DND-41 (cell line): ENCODE measurements around the gene TP53I11.

Experiments used
- ATAC-seq: fragments of 200-7000 bp; cut with Tn5 transposase; 3 replicates; pipeline ENCODE4 v1.9.1; 2021; ENCODE audit warnings: low read depth; ENCODE audit not compliant: insufficient read depth
- DNase-seq: peaks from one replicate; pipeline ENCODE4 v3.0.0-alpha.2; 2020
- H2AFZ ChIP-seq: 2 replicates; pipeline ENCODE4 v1.6.0; 2012; ENCODE audit warnings: low read depth, low read length
- H3K27ac ChIP-seq: 2 replicates; pipeline ENCODE4 v1.5.1; 2012; ENCODE audit warnings: low read length, inconsistent platforms
- H3K27me3 ChIP-seq: fragments of 200-600 bp; sonication (generic); 2 replicates; pipeline ENCODE4 v1.6.0; 2012; ENCODE audit warnings: low read length, mild to moderate bottlenecking, inconsistent platforms; ENCODE audit not compliant: insufficient read depth, poor library complexity
- H3K36me3 ChIP-seq: 2 replicates; pipeline ENCODE4 v1.5.1; 2012; ENCODE audit warnings: low read length, inconsistent platforms; ENCODE audit not compliant: insufficient read depth
- H3K4me1 ChIP-seq: 2 replicates; pipeline ENCODE4 v1.5.1; 2012; ENCODE audit warnings: mild to moderate bottlenecking, low read length; ENCODE audit not compliant: insufficient read depth
- H3K4me2 ChIP-seq: 2 replicates; pipeline ENCODE4 v1.6.0; 2012; ENCODE audit warnings: mild to moderate bottlenecking, moderate library complexity, low read length, inconsistent platforms; ENCODE audit not compliant: insufficient read depth
- H3K4me3 ChIP-seq, 2 experiments: fragments of 200-600 bp in 1 of 2; shearing (Covaris generic) in 1 of 2; 2 replicates each; pipeline ENCODE4 v1.5.1; 2012 to 2016; ENCODE audit warnings: inconsistent platforms in 2 of 2, low read length in 2 of 2, mild to moderate bottlenecking in 2 of 2, low read depth in 1 of 2, moderate library complexity in 1 of 2
- H3K79me2 ChIP-seq: 2 replicates; pipeline ENCODE4 v1.6.0; 2012; ENCODE audit warnings: low read length, inconsistent platforms; ENCODE audit not compliant: insufficient read depth
- H3K9ac ChIP-seq: 2 replicates; pipeline ENCODE4 v1.6.0; 2012; ENCODE audit warnings: low read depth, mild to moderate bottlenecking, inconsistent platforms, low read length, moderate library complexity
- H3K9me3 ChIP-seq: 2 replicates; pipeline ENCODE4 v1.5.1; 2012; ENCODE audit warnings: low read length, moderate library complexity, mild to moderate bottlenecking, inconsistent platforms; ENCODE audit not compliant: insufficient read depth, severe bottlenecking
- H4K20me1 ChIP-seq: 2 replicates; pipeline ENCODE4 v1.6.0; 2012; ENCODE audit warnings: low read length; ENCODE audit not compliant: insufficient read depth
- EZH2 ChIP-seq: IDR thresholded peaks from 3 replicates; pipeline ENCODE4 v1.6.1; 2012; ENCODE audit warnings: borderline replicate concordance, low read depth, mild to moderate bottlenecking, moderate library complexity, low read length, inconsistent platforms; ENCODE audit not compliant: severe bottlenecking
- TF ChIP-seq, protein P1 (sequence below): IDR thresholded peaks from 2 replicates; pipeline ENCODE4 v1.5.1; 2012; ENCODE audit warnings: borderline replicate concordance, low read length, moderate library complexity, mild to moderate bottlenecking; ENCODE audit not compliant: poor library complexity, severe bottlenecking; ENCODE audit errors: extremely low read depth

The TP53I11 gene

DNA sequence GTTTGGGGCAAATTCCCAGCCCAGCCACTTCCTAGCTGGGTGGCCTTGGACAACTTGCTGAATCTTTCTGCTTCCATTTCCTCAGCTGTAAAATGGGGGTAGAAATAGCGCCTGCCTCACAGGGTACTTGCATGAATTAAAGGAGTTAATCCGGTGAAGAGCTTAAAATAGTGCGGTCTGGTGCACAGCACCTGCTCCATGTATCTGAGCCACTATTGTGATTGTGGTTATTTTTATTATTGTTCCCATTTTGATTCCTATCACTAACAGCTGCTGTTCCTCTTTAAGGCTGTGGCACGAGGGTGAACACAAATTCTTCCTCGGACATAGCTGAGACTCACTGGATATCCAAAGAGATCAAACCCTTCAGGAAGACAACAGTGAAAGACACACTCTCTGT is 46.9 kb upstream of the TP53I11 start:
- no peak for DNase-seq
- H3K27me3 ChIP-seq, result peaks cover 7% of the 10 kb centered on the region
- TF ChIP-seq EZH2, result no peak
- TF ChIP-seq, protein P1, sequence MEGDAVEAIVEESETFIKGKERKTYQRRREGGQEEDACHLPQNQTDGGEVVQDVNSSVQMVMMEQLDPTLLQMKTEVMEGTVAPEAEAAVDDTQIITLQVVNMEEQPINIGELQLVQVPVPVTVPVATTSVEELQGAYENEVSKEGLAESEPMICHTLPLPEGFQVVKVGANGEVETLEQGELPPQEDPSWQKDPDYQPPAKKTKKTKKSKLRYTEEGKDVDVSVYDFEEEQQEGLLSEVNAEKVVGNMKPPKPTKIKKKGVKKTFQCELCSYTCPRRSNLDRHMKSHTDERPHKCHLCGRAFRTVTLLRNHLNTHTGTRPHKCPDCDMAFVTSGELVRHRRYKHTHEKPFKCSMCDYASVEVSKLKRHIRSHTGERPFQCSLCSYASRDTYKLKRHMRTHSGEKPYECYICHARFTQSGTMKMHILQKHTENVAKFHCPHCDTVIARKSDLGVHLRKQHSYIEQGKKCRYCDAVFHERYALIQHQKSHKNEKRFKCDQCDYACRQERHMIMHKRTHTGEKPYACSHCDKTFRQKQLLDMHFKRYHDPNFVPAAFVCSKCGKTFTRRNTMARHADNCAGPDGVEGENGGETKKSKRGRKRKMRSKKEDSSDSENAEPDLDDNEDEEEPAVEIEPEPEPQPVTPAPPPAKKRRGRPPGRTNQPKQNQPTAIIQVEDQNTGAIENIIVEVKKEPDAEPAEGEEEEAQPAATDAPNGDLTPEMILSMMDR, result no peak
- H3K79me2 ChIP-seq, result no peaks in the 10 kb centered on the region
- H3K9ac ChIP-seq, result no peak overlapping the region
- no peaks in the 10 kb centered on the region for H3K9me3 ChIP-seq
- H3K4me1 ChIP-seq, result no peaks in the 10 kb centered on the region
- no peak overlapping the region for H3K27ac ChIP-seq
- no peaks in the 10 kb centered on the region for H3K36me3 ChIP-seq
- no peak overlapping the region for H3K4me2 ChIP-seq
- H3K4me3 ChIP-seq, result no peak overlapping the region
- H4K20me1 ChIP-seq, result no peaks in the 10 kb centered on the region
- ATAC-seq, result no peak
- no peak overlapping the region for H2AFZ ChIP-seq

DNA sequence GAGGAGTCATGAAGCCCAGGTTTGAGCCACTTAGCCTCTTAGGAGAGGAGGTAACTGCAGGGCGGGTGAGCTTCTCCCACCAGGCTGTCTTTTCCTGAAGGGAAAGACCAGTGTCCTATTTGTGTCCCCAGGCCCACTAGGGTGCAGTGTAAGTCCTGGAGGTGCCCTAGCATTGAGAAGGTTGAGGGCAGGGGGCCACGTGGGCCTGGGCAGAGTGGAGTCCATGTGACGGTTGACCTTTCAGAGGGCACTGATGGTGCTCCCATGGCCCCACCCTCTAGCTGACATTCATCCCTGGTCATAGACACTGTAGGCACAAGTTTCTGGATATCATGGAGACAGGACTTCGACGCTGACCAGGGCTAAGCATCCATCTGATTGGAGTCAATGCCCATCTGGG is 44.1 kb upstream of the TP53I11 start:
- H3K36me3 ChIP-seq, result no peaks in the 10 kb centered on the region
- H3K4me2 ChIP-seq, result no peak overlapping the region
- ATAC-seq (no peak), DNase-seq (no peak)
- no peak overlapping the region for H3K9ac ChIP-seq
- TF ChIP-seq, protein P1, result no peak
- no peak for TF ChIP-seq EZH2
- peaks cover 10% of the 10 kb centered on the region for H3K27me3 ChIP-seq
- H4K20me1 ChIP-seq, result no peaks in the 10 kb centered on the region; the same call in 1 of the 2 replicates
- H2AFZ ChIP-seq, result no peak overlapping the region
- no peak overlapping the region for H3K4me3 ChIP-seq
- no peaks in the 10 kb centered on the region for H3K79me2 ChIP-seq
- H3K4me1 ChIP-seq, result no peaks in the 10 kb centered on the region
- no peaks in the 10 kb centered on the region for H3K9me3 ChIP-seq
- no peak overlapping the region for H3K27ac ChIP-seq

DNA sequence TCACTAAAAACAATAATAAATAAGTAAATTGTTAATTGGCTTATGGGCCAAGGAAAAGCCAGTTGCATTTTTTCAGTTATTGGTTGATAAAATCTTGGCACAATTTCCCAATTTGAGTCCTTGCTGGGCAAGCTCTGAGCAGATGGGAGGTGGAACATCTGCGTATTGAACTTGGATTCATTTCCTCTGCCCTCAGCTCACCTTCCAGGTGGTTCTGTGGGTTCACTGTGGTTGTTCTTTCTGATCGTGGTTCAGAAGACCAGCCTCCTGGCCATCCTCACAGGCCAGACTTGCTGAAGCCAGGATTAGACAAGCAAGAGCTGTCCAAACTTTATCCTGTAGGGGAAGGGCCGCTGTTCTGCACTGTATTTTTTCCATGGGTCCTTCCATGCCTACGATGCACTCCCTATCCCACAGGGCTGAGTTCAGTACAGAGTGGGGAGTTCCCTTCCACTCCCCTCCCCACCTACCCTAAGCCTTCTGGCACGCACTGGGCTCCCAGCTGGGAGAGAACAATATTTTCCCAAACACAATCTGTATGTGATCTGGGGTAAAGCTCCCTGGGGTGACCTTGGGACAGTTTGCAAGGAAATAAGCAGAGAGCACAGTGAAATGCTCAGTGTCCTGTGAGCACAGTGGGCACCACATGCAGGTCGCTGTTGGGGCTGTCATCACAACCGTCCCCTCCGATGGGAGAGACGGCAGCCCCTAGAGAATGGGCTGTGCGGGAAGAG is 43.5 kb upstream of the TP53I11 start:
- Histone ChIP-seq H4K20me1 (no peaks in the 10 kb centered on the region; the same call in 1 of the 2 replicates), H3K9me3 (no peaks in the 10 kb centered on the region), H3K79me2 (no peaks in the 10 kb centered on the region), H2AFZ (no peak overlapping the region), H3K27me3 (peaks cover 10% of the 10 kb centered on the region), H3K36me3 (no peaks in the 10 kb centered on the region), H3K4me2 (no peak overlapping the region), H3K9ac (no peak overlapping the region), H3K4me1 (no peaks in the 10 kb centered on the region), H3K27ac (no peak overlapping the region), H3K4me3 (no peak overlapping the region)
- TF ChIP-seq EZH2, result no peak
- TF ChIP-seq, protein P1, result no peak
- ATAC-seq, result no peak
- no peak for DNase-seq
